Neuronal stem cell (in vitro differentiated cells): ENCODE data around the gene ZNF76.

ENCODE experiments used
- DNase-seq: peaks from one replicate; pipeline ENCODE4 v3.0.0-alpha.2; 2013; ENCODE audit warnings: low spot score
- H2AFZ ChIP-seq: one replicate; pipeline ENCODE4 v1.6.1; 2013; ENCODE audit warnings: mild to moderate bottlenecking, low read length, inconsistent platforms
- H2AK5ac ChIP-seq: 2 replicates; pipeline ENCODE4 v1.6.1; 2013; ENCODE audit warnings: low read depth, mild to moderate bottlenecking, inconsistent platforms, low read length, moderate library complexity, mixed read lengths
- H2BK120ac ChIP-seq: 2 replicates; pipeline ENCODE4 v1.6.1; 2013; ENCODE audit warnings: low read depth, mild to moderate bottlenecking, inconsistent platforms, low read length, moderate library complexity, mixed read lengths
- H2BK12ac ChIP-seq: one replicate; pipeline ENCODE4 v1.6.1; 2013; ENCODE audit warnings: low read length, inconsistent platforms
- H2BK15ac ChIP-seq: 2 replicates; pipeline ENCODE4 v1.6.1; 2013; ENCODE audit warnings: mild to moderate bottlenecking, low read length, inconsistent platforms, mixed read lengths
- H2BK5ac ChIP-seq: one replicate; pipeline ENCODE4 v1.6.1; 2013; ENCODE audit warnings: inconsistent platforms, mild to moderate bottlenecking, low read length, moderate library complexity
- H3K14ac ChIP-seq: one replicate; pipeline ENCODE4 v1.6.1; 2013; ENCODE audit warnings: low read length, inconsistent platforms
- H3K18ac ChIP-seq: 2 replicates; pipeline ENCODE4 v1.6.1; 2013; ENCODE audit warnings: low read length, inconsistent platforms
- H3K23ac ChIP-seq: 2 replicates; pipeline ENCODE4 v1.6.1; 2013; ENCODE audit warnings: low read depth, mild to moderate bottlenecking, mixed read lengths, low read length, inconsistent platforms; ENCODE audit not compliant: poor library complexity
- H3K27ac ChIP-seq: replicated peaks from 3 replicates; pipeline ENCODE4 v1.5.1; 2013; ENCODE audit warnings: low read length, inconsistent platforms
- H3K27me3 ChIP-seq, 3 experiments: 2 replicates each; pipeline ENCODE4 v1.6.1; 2013; ENCODE audit warnings: low read length in 3 of 3, mild to moderate bottlenecking in 2 of 3, inconsistent platforms in 1 of 3, low read depth in 1 of 3, mixed read lengths in 1 of 3, moderate library complexity in 1 of 3; ENCODE audit not compliant: control insufficient read depth in 3 of 3, insufficient read depth in 3 of 3
- H3K36me3 ChIP-seq, 2 donors: replicated peaks in 1 of 2; 2 replicates each; pipeline ENCODE4 v1.6.1; 2013; ENCODE audit warnings: low read length in 2 of 2; ENCODE audit not compliant: control insufficient read depth in 2 of 2, insufficient read depth in 2 of 2
- H3K4ac ChIP-seq: 2 replicates; pipeline ENCODE4 v1.6.1; 2013; ENCODE audit warnings: inconsistent platforms, mild to moderate bottlenecking, low read length, moderate library complexity
- H3K4me1 ChIP-seq, 2 donors: 1 replicate in 1 of 2; 2 replicates in 1 of 2; pipeline ENCODE4 v1.6.1; 2013; ENCODE audit warnings: low read length in 2 of 2, low read depth in 1 of 2; ENCODE audit not compliant: control insufficient read depth in 2 of 2, insufficient read depth in 1 of 2
- H3K4me2 ChIP-seq: one replicate; pipeline ENCODE4 v1.6.1; 2013; ENCODE audit warnings: mild to moderate bottlenecking, low read length, inconsistent platforms; ENCODE audit not compliant: insufficient read depth, poor library complexity, severe bottlenecking
- H3K4me3 ChIP-seq, 2 donors: 2 replicates each; pipeline ENCODE4 v1.5.1; 2013; ENCODE audit warnings: low read length in 2 of 2, mild to moderate bottlenecking in 2 of 2, inconsistent platforms in 1 of 2, moderate library complexity in 1 of 2
- H3K79me1 ChIP-seq: one replicate; pipeline ENCODE4 v1.6.1; 2013; ENCODE audit warnings: low read depth, mild to moderate bottlenecking, inconsistent platforms, low read length, moderate library complexity
- H3K9ac ChIP-seq: one replicate; pipeline ENCODE4 v1.6.1; 2013; ENCODE audit warnings: mild to moderate bottlenecking, low read depth, low read length, inconsistent platforms; ENCODE audit not compliant: poor library complexity
- H3K9me3 ChIP-seq, 2 donors: replicated peaks in 1 of 2; 2 replicates each; pipeline versions ENCODE3 to v1.6.1; 2013; ENCODE audit warnings: low read length in 2 of 2, mild to moderate bottlenecking in 2 of 2, inconsistent platforms in 1 of 2, low read depth in 1 of 2, mixed read lengths in 1 of 2, moderate library complexity in 1 of 2; ENCODE audit not compliant: control insufficient read depth in 2 of 2, insufficient read depth in 1 of 2
- H4K8ac ChIP-seq: one replicate; pipeline ENCODE4 v1.6.1; 2013; ENCODE audit warnings: low read depth, mild to moderate bottlenecking, inconsistent platforms, low read length, moderate library complexity
- H4K91ac ChIP-seq: one replicate; pipeline ENCODE4 v1.6.1; 2013; ENCODE audit warnings: low read length, low read depth, mild to moderate bottlenecking, inconsistent platforms; ENCODE audit not compliant: poor library complexity
- WGBS, 2 donors: extraction: QIAGEN DNeasy Blood & Tissue Kit; methylation state at CpG; one replicate each; pipeline ENCODE4 v1.1.7; 2013; ENCODE audit warnings: missing lambda C conversion rate in 2 of 2, mixed read lengths in 1 of 2; ENCODE audit not compliant: insufficient read length in 2 of 2, insufficient replicate concordance in 1 of 2; ENCODE audit errors: extremely low coverage in 2 of 2; 5-methylcytosine and 5-hydroxymethylcytosine counted together

The ZNF76 gene

DNA sequence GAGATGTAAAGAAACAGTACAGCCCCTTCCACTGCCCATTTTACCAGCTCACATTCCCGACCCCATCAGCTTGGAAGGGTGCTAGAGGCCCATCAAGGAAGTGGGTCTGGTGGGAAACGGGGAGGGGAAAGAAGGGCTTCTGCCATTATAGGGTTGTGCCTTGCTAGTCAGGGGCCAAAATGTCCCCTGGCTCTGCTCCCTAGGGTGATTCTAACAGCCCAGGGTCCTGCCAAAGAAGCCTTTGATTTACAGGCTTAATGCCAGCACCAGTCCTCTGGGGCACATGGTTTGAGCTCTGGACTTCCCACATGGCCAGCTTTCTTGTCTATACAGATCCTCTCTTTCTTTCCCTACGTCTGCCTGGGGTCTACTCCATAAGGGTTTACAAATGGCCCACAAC lies 10.6 kb upstream of the ZNF76 start:
- Histone ChIP-seq H2AK5ac (no peak overlapping the region), H3K27ac (no peak overlapping the region), H2BK12ac (no peak overlapping the region), H3K9me3 (no peaks in the 10 kb centered on the region), H3K36me3 (peaks cover 35 to 84% of the 10 kb centered on the region in 2 donors), H3K4ac (no peak overlapping the region), H2BK15ac (no peak overlapping the region), H4K8ac (no peak overlapping the region), H3K79me1 (peaks cover 9% of the 10 kb centered on the region), H2BK5ac (no peak overlapping the region), H3K9ac (no peak overlapping the region), H4K91ac (no peak overlapping the region), H3K23ac (no peak overlapping the region), H3K4me3 (no peak overlapping the region), H3K18ac (no peak overlapping the region), H3K4me2 (no peak overlapping the region), H3K27me3 (no peaks in the 10 kb centered on the region), H2BK120ac (no peak overlapping the region), H3K14ac (no peak overlapping the region), H3K4me1 (peaks cover 0 to 4% of the 10 kb centered on the region in 2 donors), H2AFZ (no peak overlapping the region)
- DNase-seq, result no peak
- WGBS, 2 donors, result no CpG with 5 or more reads among the region's 3 CpGs

- H3K36me3 ChIP-seq, result peaks cover 13 to 56% of the 10 kb centered on the region in 2 donors
- no CpG with 5 or more reads among the region's 3 CpGs for WGBS, 2 donors
These were observed 7.6 kb upstream of the ZNF76 start for GRCh38 chr6:35251949-35252348.

DNA sequence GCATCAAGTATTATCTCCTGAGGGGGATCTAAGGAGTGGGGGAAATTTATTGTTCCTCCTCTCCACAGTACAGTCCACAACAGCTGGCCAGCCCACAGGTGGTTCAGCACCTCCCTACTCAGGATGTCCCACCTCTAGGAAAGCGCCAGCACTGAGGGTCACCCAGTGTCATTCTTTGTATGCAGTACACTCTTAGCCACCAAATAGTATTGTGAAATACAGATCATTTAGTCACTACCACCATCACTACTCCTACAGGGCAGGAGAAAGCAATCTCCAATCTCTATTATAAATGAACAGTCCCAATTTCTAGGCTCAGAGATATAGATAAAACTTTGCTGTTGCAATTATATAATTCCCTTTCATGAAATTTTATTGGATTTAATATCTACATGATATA lies 6.3 kb upstream of the ZNF76 start:
- no peak overlapping the region for H2BK120ac ChIP-seq
- H3K4me2 ChIP-seq, result no peak overlapping the region
- peaks cover 4% of the 10 kb centered on the region for H3K79me1 ChIP-seq
- H3K9me3 ChIP-seq, result no peaks in the 10 kb centered on the region
- no peak overlapping the region for H3K23ac ChIP-seq
- no peak overlapping the region for H4K91ac ChIP-seq
- H3K4me1 ChIP-seq, result peaks cover 2 to 4% of the 10 kb centered on the region in 2 donors
- H3K36me3 ChIP-seq, result peaks cover 9 to 43% of the 10 kb centered on the region in 2 donors
- no peak overlapping the region for H2BK5ac ChIP-seq
- no peak overlapping the region for H3K14ac ChIP-seq
- no peak overlapping the region for H3K27ac ChIP-seq
- no peak overlapping the region for H3K4me3 ChIP-seq
- no peak overlapping the region for H3K4ac ChIP-seq
- H3K27me3 ChIP-seq, result no peaks in the 10 kb centered on the region
- no peak overlapping the region for H2BK12ac ChIP-seq
- no peak overlapping the region for H2AK5ac ChIP-seq
- no peak overlapping the region for H3K18ac ChIP-seq
- no peak overlapping the region for H3K9ac ChIP-seq
- whole genome bisulfite sequencing, 2 donors, result no CpG with 5 or more reads among the region's 1 CpG
- H4K8ac ChIP-seq, result no peak overlapping the region
- H2BK15ac ChIP-seq, result no peak overlapping the region
- DNase-seq, result no peak
- no peak overlapping the region for H2AFZ ChIP-seq

More at GRCh38 chr6:35251949-35252348, 7.6 kb upstream of the ZNF76 start:
- Histone ChIP-seq H3K27ac (peak overlapping the region; percentile 6), H3K18ac (no peak overlapping the region), H2BK5ac (no peak overlapping the region), H2BK120ac (no peak overlapping the region), H3K4me2 (no peak overlapping the region), H3K14ac (no peak overlapping the region), H3K4me3 (no peak overlapping the region), H3K79me1 (peaks cover 4% of the 10 kb centered on the region), H2BK12ac (no peak overlapping the region), H3K4me1 (peaks cover 0 to 4% of the 10 kb centered on the region in 2 donors), H4K91ac (no peak overlapping the region), H3K4ac (no peak overlapping the region), H3K9me3 (no peaks in the 10 kb centered on the region), H3K27me3 (no peaks in the 10 kb centered on the region), H2AK5ac (no peak overlapping the region), H2BK15ac (no peak overlapping the region), H2AFZ (no peak overlapping the region), H3K23ac (no peak overlapping the region), H4K8ac (no peak overlapping the region), H3K9ac (no peak overlapping the region)
- no peak for DNase-seq

DNA sequence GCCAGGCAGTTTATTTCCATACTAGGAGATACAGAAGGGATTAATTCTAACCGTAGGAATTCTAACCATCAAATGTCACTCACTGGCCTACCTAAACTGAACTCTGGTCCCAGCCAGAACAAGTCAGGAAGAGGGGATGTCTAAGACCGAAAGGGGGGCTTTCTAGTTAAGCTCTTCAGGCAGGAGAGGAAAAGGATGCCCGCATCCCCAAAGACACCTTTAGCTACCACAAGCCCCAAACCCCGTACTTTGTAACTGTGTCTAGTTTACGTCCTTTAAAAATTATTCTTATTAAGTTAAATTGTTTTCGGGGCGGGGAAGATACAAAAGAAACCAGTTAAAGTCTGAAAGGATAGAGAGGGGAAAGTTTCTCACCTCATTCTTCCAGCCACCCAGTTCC lies 1.2 kb upstream of the ZNF76 start:
- Histone ChIP-seq H2BK15ac (no peak overlapping the region), H3K27ac (no peak overlapping the region), H3K4me1 (peaks cover 4 to 8% of the 10 kb centered on the region in 2 donors), H2BK5ac (no peak overlapping the region), H3K9ac (no peak overlapping the region), H3K14ac (no peak overlapping the region), H3K4ac (no peak overlapping the region), H2AK5ac (no peak overlapping the region), H3K18ac (no peak overlapping the region), H4K8ac (no peak overlapping the region), H3K36me3 (peaks cover 0 to 1% of the 10 kb centered on the region in 2 donors), H4K91ac (no peak overlapping the region), H3K9me3 (no peaks in the 10 kb centered on the region), H3K79me1 (peaks cover 3% of the 10 kb centered on the region), H2BK120ac (no peak overlapping the region), H3K23ac (no peak overlapping the region), H3K4me3 (peak overlapping the region in 1 of 2 donors; percentile 78), H2BK12ac (no peak overlapping the region), H3K27me3 (no peaks in the 10 kb centered on the region), H3K4me2 (peak overlapping the region; percentile 69), H2AFZ (no peak overlapping the region)
- no CpG with 5 or more reads among the region's 7 CpGs for WGBS, 2 donors
- DNase-seq, result no peak
